H9 (cell line): ENCODE measurements around the gene AP4E1. TPM values are rescaled to one million over a fixed set of nuclear protein-coding genes. Genes with fewer than 3 reads are reported as not detected.

ENCODE experiments used
- DNase-seq: peaks from one replicate; pipeline ENCODE4 v3.0.0-alpha.2; 2017
- H2AFZ ChIP-seq: one replicate; pipeline ENCODE4 v1.6.1; 2013; ENCODE audit warnings: mild to moderate bottlenecking, low read length, control low read depth, moderate library complexity
- H2AK5ac ChIP-seq: 2 replicates; pipeline ENCODE4 v1.6.1; 2013; ENCODE audit warnings: low read length, control low read depth, mixed read lengths; ENCODE audit not compliant: insufficient read length
- H2BK120ac ChIP-seq: one replicate; pipeline ENCODE4 v1.6.1; 2013; ENCODE audit warnings: low read depth, mild to moderate bottlenecking, low read length, control low read depth, inconsistent platforms; ENCODE audit not compliant: poor library complexity, severe bottlenecking
- H2BK12ac ChIP-seq: 2 replicates; pipeline ENCODE4 v1.6.1; 2013; ENCODE audit warnings: low read length, control low read depth, mixed read lengths, low read depth; ENCODE audit not compliant: insufficient read length
- H2BK15ac ChIP-seq: 2 replicates; pipeline ENCODE4 v1.6.1; 2013; ENCODE audit warnings: low read depth, low read length, control low read depth
- H2BK20ac ChIP-seq: one replicate; pipeline ENCODE4 v1.6.1; 2013; ENCODE audit warnings: low read depth, mild to moderate bottlenecking, low read length, control low read depth, inconsistent platforms; ENCODE audit not compliant: poor library complexity, severe bottlenecking
- H2BK5ac ChIP-seq: 2 replicates; pipeline ENCODE4 v1.6.1; 2013; ENCODE audit warnings: low read length, control low read depth, mixed read lengths; ENCODE audit not compliant: insufficient read length
- H3K14ac ChIP-seq: 2 replicates; pipeline ENCODE4 v1.6.1; 2013; ENCODE audit warnings: low read length, control low read depth; ENCODE audit not compliant: insufficient read depth
- H3K18ac ChIP-seq: 2 replicates; pipeline ENCODE4 v1.6.1; 2013; ENCODE audit warnings: low read depth, mild to moderate bottlenecking, mixed read lengths, low read length, control low read depth; ENCODE audit not compliant: insufficient read length
- H3K23ac ChIP-seq: 2 replicates; pipeline ENCODE4 v1.6.1; 2013; ENCODE audit warnings: low read length, control low read depth, mixed read lengths, low read depth; ENCODE audit not compliant: insufficient read length
- H3K23me2 ChIP-seq: 2 replicates; pipeline ENCODE4 v1.6.1; 2013; ENCODE audit warnings: low read depth, mild to moderate bottlenecking, mixed read lengths, low read length, control low read depth; ENCODE audit not compliant: insufficient read length, poor library complexity, severe bottlenecking
- H3K27ac ChIP-seq: 2 replicates; pipeline ENCODE4 v1.5.1; 2013; ENCODE audit warnings: low read length, control low read depth, mixed read lengths, low read depth; ENCODE audit not compliant: insufficient read length
- H3K27me3 ChIP-seq: 2 replicates; pipeline ENCODE4 v1.6.1; 2013; ENCODE audit warnings: low read length, control low read depth, inconsistent platforms; ENCODE audit not compliant: insufficient read depth
- H3K4ac ChIP-seq: 2 replicates; pipeline ENCODE4 v1.6.1; 2013; ENCODE audit warnings: low read depth, mild to moderate bottlenecking, control low read depth, inconsistent platforms, low read length, moderate library complexity
- H3K4me1 ChIP-seq: 2 replicates; pipeline ENCODE4 v1.6.1; 2013; ENCODE audit warnings: low read length, control low read depth, inconsistent platforms; ENCODE audit not compliant: insufficient read depth
- H3K4me2 ChIP-seq: 2 replicates; pipeline ENCODE4 v1.6.1; 2013; ENCODE audit warnings: low read length, control low read depth, mixed read lengths; ENCODE audit not compliant: insufficient read length, insufficient read depth
- H3K56ac ChIP-seq: 2 replicates; pipeline ENCODE4 v1.6.1; 2013; ENCODE audit warnings: low read depth, mild to moderate bottlenecking, mixed read lengths, low read length, control low read depth; ENCODE audit not compliant: insufficient read length
- H3K79me1 ChIP-seq: 2 replicates; pipeline ENCODE4 v1.6.1; 2013; ENCODE audit warnings: low read depth, mild to moderate bottlenecking, moderate library complexity, low read length, control low read depth, inconsistent platforms; ENCODE audit not compliant: insufficient read depth, poor library complexity, severe bottlenecking
- H3K79me2 ChIP-seq: 2 replicates; pipeline ENCODE4 v1.6.1; 2013; ENCODE audit warnings: low read length, control low read depth, inconsistent platforms; ENCODE audit not compliant: insufficient read depth
- H3K9ac ChIP-seq: 2 replicates; pipeline ENCODE4 v1.6.1; 2013; ENCODE audit warnings: low read length, control low read depth, mixed read lengths; ENCODE audit not compliant: insufficient read length; ENCODE audit errors: extremely low read depth
- H3K9me3 ChIP-seq: one replicate; pipeline ENCODE4 v1.6.1; 2013; ENCODE audit warnings: low read depth, low read length, inconsistent platforms; ENCODE audit not compliant: control insufficient read depth
- H3T11ph ChIP-seq: one replicate; pipeline ENCODE4 v1.6.1; 2013; ENCODE audit warnings: mild to moderate bottlenecking, low read length, control low read depth, inconsistent platforms
- H4K20me1 ChIP-seq: one replicate; pipeline ENCODE4 v1.6.1; 2013; ENCODE audit not compliant: control insufficient read depth, insufficient read length, insufficient read depth
- H4K5ac ChIP-seq: 2 replicates; pipeline ENCODE4 v1.6.1; 2013; ENCODE audit warnings: low read depth, mild to moderate bottlenecking, mixed read lengths, low read length, control low read depth; ENCODE audit not compliant: insufficient read length
- H4K8ac ChIP-seq: replicated peaks from 2 replicates; pipeline ENCODE4 v1.6.1; 2013; ENCODE audit warnings: low read length, control low read depth, mixed read lengths, low read depth; ENCODE audit not compliant: insufficient read length
- H4K91ac ChIP-seq: 2 replicates; pipeline ENCODE4 v1.6.1; 2013; ENCODE audit warnings: low read depth, mild to moderate bottlenecking, moderate library complexity, mixed read lengths, low read length, control low read depth; ENCODE audit not compliant: insufficient read length
- H3K27ac Mint-ChIP-seq, 3 experiments: 2 replicates in 2 of 3; 3 replicates in 1 of 3; pipeline ENCODE4 v1.8.0; 2020 to 2021; ENCODE audit warnings: mixed read lengths in 3 of 3, mild to moderate bottlenecking in 1 of 3, moderate library complexity in 1 of 3
- H3K27me3 Mint-ChIP-seq: 2 replicates; pipeline ENCODE4 v1.8.0; 2021; ENCODE audit warnings: low read depth, mild to moderate bottlenecking, moderate library complexity, mixed read lengths
- H3K36me3 Mint-ChIP-seq, 3 experiments: 2 replicates in 2 of 3; 3 replicates in 1 of 3; pipeline ENCODE4 v1.8.0; 2020 to 2021; ENCODE audit warnings: low read depth in 3 of 3, mixed read lengths in 3 of 3; ENCODE audit not compliant: insufficient read depth in 1 of 3
- H3K4me1 Mint-ChIP-seq, 2 experiments: 2 replicates each; pipeline ENCODE4 v1.8.0; 2020; ENCODE audit warnings: mixed read lengths in 2 of 2
- H3K4me3 Mint-ChIP-seq, 2 experiments: 2 replicates in 1 of 2; 3 replicates in 1 of 2; pipeline ENCODE4 v1.8.0; 2020 to 2021; ENCODE audit warnings: mild to moderate bottlenecking in 2 of 2, mixed read lengths in 2 of 2, moderate library complexity in 1 of 2
- H3K9me3 Mint-ChIP-seq, 2 experiments: 2 replicates in 1 of 2; 3 replicates in 1 of 2; pipeline ENCODE4 v1.8.0; 2020; ENCODE audit warnings: mild to moderate bottlenecking in 2 of 2, mixed read lengths in 2 of 2, moderate library complexity in 1 of 2
- CTCF ChIP-seq: fragments of 200-600 bp; sonication (generic); conservative IDR thresholded peaks from 3 replicates; pipeline ENCODE4 v1.8.0; 2021; ENCODE audit warnings: antibody characterized with exemption, mild to moderate bottlenecking
- WGBS: extraction: QIAGEN DNeasy Blood & Tissue Kit; methylation state at CpG from one replicate; pipeline ENCODE4 v1.1.7; 2013; ENCODE audit warnings: missing lambda C conversion rate, low lambda C conversion rate, mixed read lengths; ENCODE audit not compliant: insufficient read length; ENCODE audit errors: extremely low coverage; 5-methylcytosine and 5-hydroxymethylcytosine counted together
- total RNA-seq: library from RNA; stranded (reverse); gene quantifications from 2 replicates; pipeline ENCODE4 v1.2.1, GENCODE V29; 2021

AP4E1 gene
- total RNA-seq, 1 experiment from 2014 or later: 13.8 TPM

GRCh38 chr15:50929062-50929461 is 20.6 kb downstream of the AP4E1 start:
- Histone ChIP-seq H4K5ac (no peak overlapping the region), H3K27me3 (no peaks in the 10 kb centered on the region), H3K9ac (no peak overlapping the region), H3K23me2 (no peaks in the 10 kb centered on the region), H3K18ac (no peak overlapping the region), H3K4me2 (no peak overlapping the region), H2AFZ (no peak overlapping the region), H3K4me1 (no peaks in the 10 kb centered on the region), H3T11ph (no peak overlapping the region), H2BK12ac (no peak overlapping the region), H2AK5ac (no peak overlapping the region), H3K27ac (no peak overlapping the region), H3K79me1 (no peaks in the 10 kb centered on the region), H2BK15ac (no peak overlapping the region), H2BK120ac (no peak overlapping the region), H4K20me1 (no peaks in the 10 kb centered on the region), H3K4ac (no peak overlapping the region), H2BK5ac (no peak overlapping the region), H3K9me3 (no peaks in the 10 kb centered on the region), H3K23ac (no peak overlapping the region), H3K79me2 (no peaks in the 10 kb centered on the region), H3K14ac (no peak overlapping the region), H4K91ac (no peak overlapping the region), H2BK20ac (no peak overlapping the region), H3K56ac (no peak overlapping the region), H4K8ac (no peak overlapping the region)
- DNase-seq: no peak
- no peaks in the 10 kb centered on the region for H3K4me1 Mint-ChIP-seq
- no peak overlapping the region for H3K4me3 Mint-ChIP-seq
- TF ChIP-seq CTCF: no peak
- peaks cover 0 to 41% (median 24%) of the 10 kb centered on the region in 3 experiments; a peak in 6 of 7 replicates for H3K36me3 Mint-ChIP-seq
- WGBS: no CpG with 5 or more reads among the region's 1 CpG
- no peaks in the 10 kb centered on the region for H3K9me3 Mint-ChIP-seq
- H3K27ac Mint-ChIP-seq: no peak overlapping the region
- no peaks in the 10 kb centered on the region for H3K27me3 Mint-ChIP-seq
